GM19455 (cell line): ENCODE results near the gene SH3GL1.

ENCODE experiments used
- ATAC-seq: cut with Tn5 transposase; IDR thresholded peaks from one replicate; pipeline ENCODE4 v1.9.1; 2021; ENCODE audit not compliant: unreplicated experiment

Gene SH3GL1

DNA sequence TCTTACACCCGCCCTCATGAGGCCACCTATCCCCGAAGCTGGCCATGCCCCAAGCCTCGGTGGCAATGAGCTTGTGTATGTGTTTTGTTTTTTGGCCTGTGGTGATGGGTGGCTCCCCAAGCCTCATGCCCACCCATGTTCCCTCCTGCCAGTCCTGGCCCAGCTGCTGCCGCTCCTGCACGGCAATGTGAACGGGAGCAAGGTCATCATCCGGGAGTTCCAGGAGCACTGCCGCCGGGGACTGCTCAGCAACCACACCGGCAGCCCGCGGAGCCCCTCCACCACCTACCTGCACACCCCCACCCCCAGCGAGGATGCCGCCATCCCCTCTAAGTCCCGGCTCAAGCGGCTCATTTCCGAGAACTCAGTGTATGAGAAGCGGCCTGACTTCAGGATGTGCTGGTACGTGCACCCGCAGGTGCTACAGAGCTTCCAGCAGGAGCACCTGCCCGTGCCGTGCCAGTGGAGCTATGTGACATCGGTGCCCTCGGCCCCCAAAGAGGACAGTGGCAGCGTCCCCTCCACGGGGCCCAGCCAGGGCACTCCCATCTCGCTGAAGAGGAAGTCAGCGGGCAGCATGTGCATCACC is 32.7 kb upstream of the SH3GL1 start:
- no peak for ATAC-seq

DNA sequence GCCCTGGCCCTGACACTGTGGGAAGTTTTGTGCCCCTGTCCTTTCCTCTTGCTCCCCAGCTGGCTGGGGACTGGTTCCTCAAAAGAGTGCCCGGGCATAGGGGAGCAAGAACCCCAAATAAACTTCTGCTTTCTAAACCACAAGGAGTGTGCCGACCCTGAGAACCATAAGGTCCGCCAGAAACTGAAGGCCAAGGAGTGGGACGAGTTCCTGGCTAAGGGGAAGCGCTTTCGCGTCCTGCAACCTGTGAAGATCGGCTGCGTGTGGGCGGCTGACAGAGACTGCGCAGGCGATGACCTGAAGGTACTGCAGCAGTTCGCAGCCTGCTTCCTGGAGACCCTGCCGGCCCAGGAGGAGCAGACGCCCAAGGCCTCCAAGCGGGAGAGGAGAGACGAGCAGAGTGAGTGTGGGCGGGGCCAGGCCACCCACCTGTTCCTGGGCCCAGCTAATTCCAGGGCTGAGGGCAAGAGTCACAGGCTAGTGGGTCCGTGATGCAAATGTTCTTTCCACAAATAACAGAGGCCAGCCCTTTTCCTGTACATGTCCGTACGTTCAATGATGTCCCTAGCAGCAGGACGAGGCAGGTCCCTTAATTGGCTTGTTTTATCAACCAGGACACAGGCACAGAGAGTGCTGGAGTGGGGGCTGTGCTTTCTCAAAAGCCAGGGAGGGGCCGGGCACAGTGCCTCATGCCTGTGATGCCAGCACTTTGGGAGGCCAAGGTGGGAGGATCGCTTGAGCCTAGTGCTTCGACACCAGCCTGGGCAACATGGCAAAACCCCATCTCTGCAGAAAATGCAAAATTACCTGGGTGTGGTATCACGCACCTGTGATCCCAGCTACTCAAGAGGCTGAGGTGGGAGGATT is 31.7 kb upstream of the SH3GL1 start:
- ATAC-seq = no peak

DNA sequence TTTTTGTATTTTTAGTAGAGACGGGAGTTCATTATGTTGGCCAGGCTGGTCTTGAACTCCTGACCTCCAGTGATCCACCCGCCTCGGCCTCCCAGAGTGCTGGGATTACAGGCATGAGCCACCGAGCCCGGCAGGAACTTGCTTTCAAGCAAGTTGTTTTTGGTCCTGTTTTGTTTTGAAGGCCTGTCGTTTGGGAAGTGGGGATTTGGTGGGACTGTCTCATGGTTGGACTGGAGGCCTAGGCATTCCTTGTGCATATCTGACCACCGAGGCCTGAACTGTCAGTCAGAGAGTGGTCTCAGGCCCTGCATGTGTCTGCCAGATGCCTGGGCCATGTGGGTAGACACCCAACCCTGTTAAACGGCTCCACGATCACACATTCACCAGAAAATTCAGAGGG is 30.9 kb upstream of the SH3GL1 start:
- ATAC-seq = no peak

- ATAC-seq = no peak
Measured at GRCh38 chr19:4430760-4431159, 30.4 kb upstream of the SH3GL1 start.

GRCh38 chr19:4429771-4430171 is 29.4 kb upstream of the SH3GL1 start:
- no peak for ATAC-seq

DNA sequence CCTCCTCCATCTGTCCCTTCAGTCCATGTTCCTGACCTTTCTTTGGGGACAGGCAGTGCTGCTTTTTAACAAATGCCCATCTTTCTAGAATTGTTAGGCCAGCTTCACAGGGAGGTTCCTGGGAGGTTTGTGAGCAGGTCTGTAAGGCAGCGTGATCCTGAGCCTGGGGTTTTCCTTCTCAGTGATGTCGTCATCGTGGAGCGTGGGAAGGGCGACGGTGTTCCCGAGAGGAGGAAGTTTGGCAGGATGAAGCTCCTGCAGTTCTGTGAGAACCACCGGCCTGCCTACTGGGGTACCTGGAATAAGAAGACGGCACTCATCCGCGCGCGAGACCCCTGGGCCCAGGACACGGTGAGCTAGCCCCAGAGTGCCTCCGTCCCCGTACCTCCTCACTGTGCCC is 28.9 kb upstream of the SH3GL1 start:
- ATAC-seq = no peak

DNA sequence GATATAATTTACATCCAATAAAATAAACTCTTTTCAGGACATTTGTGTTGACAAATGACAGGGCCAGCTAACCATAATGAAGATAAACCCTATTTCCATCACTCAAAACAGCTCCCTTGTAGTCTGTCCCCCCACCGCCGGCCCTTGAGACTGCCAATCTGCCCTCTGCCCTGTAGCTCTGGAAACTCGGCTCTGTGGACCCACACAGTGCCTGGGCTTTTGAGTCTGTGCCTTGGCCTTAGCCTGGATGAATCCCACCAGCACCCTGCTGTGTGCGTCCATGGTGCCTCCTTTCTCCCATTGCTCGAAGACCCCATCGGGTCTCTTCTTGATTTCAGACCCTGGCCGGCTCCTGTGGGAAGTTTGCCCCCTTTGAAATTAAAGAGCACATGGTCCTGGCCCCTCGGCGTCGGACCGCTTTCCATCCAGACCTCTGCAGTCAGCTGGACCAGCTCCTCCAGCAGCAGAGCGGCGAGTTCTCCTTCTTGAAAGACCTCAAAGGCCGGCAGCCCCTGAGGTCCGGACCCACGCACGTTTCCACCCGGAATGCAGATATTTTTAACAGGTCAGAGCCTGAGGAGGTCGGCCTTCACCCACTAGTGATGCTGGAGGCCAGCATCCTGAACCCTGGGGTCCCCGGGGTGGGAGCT is 28.1 kb upstream of the SH3GL1 start:
- ATAC-seq = no peak

DNA sequence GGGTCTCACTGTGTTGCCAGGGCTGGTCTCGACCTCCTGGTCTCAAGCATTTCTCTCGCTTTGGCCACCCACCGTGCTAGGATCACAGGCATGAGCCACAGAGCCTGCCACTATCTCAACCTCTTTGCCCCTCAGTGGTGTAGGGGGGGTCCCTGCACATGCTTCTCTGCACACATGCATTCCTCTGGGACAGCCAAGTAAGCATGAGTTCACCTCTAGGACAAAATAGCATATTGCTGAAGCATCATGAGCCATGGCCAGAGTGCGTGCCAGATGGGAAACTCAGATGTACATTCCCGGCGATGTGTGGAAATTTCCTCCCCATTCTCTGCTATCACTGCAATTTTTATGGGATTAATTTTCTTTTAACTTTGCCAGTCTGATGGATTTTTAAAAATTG is 25.2 kb upstream of the SH3GL1 start:
- no peak for ATAC-seq

- no peak for ATAC-seq
Measured at GRCh38 chr19:4423416-4424126, 23.2 kb upstream of the SH3GL1 start.

DNA sequence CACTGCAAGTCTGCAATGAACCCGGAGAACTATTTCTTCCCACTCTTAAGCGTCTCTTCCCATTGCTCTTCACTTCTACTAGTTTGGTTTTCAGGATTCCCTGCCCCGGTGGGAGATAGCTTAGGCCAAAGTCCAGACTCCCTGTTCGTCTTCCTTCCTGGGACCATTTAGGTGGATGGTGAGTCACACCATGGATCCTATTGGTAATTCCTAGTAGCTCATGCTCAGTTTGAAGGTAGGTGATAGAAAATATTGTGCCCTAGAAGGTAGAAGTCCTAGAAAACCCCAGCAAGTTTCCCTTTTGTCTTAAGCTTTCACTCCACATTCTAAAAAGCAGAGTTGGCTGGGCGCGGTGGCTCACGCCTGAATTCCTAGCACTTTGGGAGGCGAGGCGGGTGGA is 15.9 kb upstream of the SH3GL1 start:
- no peak for ATAC-seq

DNA sequence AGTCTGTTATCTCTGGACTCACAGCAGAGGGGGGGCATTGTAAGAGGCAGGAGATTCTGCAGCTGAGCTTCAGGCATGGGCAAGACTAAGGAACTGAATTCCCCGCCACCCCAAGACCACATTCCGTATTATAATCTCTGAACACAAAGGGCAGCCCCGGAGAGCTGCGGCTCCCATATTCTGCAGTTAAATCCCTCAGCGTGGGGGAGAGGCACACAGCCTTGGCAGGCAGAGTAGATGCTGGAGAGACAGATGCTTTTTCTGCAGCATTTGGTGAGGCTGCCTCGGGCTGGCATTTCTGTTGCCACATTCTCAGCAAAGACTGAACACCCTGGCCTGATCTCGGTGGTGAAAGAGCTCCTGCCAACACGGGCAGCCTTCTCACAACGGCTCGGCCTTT is 15.0 kb upstream of the SH3GL1 start:
- ATAC-seq = no peak

- ATAC-seq = no peak
Measured at GRCh38 chr19:4414800-4415321, 14.5 kb upstream of the SH3GL1 start.

DNA sequence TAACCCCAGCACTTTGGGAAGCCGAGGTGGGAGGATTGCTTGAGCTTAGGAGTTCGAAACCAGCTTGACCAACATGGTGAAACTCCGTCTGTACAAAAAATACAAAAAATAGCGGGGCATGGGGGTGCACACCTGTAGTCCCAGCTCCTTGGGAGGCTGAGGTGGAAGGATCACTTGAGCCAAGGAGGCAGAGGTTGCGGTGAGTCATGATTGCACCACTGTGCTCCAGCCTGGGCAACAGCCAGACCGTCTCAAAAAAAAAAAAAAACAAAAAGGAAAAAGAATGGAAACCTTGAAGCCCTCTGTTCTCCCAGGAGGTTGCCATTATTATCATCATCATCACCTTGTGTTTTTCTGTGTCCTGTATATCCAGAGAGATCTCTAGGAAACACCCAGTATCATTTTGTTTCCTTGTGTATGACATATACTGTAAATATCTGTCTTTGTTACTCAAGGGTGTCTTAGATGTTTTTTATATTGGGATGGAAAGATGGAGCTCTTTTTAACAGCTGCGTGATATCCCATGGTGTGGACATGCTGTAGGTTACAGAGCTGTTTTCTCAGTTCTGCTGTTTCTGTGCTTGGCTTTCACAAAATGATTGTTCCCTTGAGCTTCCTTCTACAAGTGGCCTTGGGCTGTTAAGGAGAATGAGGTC is 13.9 kb upstream of the SH3GL1 start:
- no peak for ATAC-seq

GRCh38 chr19:4413588-4413987 is 13.2 kb upstream of the SH3GL1 start:
- no peak for ATAC-seq

DNA sequence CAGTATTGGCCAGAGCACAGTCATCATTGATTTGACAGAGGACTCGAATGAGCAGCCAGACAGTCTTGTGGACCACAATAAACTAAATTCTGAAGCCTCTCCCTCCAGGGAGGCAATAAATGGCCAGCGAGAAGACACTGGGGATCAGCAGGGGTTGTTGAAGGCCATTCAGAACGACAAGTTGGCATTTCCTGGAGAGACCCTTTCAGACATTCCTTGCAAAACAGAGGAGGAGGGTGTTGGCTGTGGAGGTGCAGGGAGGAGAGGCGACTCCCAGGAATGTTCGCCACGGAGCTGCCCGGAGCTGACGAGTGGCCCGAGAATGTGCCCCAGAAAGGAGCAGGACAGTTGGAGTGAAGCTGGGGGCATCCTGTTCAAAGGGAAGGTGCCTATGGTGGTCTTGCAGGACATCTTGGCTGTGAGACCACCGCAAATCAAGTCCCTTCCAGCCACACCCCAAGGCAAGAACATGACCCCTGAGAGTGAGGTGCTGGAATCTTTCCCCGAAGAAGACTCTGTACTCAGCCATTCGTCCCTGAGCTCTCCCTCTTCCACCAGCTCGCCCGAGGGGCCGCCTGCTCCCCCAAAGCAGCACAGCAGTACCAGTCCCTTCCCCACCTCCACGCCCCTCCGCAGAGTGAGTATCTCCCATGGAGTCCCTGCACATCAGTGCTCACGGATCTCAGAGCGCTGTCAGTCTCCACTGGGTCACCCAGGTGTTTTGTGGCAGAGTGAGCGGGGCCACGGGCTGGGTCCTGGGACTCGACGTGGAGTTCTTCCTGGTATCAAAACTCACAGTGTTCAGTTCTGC is 9.0 kb upstream of the SH3GL1 start:
- ATAC-seq = no peak

- no peak for ATAC-seq
Measured at GRCh38 chr19:4406626-4407025, 6.3 kb upstream of the SH3GL1 start.

GRCh38 chr19:4405977-4406376 is 5.6 kb upstream of the SH3GL1 start:
- ATAC-seq = no peak

GRCh38 chr19:4403005-4403761 is 2.8 kb upstream of the SH3GL1 start:
- no peak for ATAC-seq
